Measurements from ENCODE around the gene PTPRD. TPM values are rescaled to one million over a fixed set of nuclear protein-coding genes. Genes with fewer than 3 reads are reported as not detected.

The PTPRD gene
- total RNA-seq, 1 experiment from 2014 or later = not detected

DNA sequence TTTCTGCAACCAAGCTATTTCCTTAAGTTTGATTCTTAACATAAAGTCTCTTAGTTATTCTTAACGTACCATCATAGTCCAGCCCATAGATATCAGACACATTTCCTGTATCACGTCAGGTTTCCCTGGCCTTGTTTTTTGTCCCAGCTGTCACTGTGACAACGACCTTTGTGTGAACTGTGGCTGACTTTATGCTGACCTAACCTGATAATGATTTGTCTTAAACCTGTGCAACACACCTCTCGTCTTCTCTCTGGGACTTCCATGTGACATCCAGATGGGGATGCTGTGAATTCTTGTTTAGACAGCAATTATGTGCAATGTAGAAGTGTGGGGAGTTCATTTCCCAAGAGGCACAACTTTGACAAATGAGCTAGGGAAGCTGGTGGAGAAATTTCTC lies 662.8 kb downstream of the PTPRD start:
- Histone ChIP-seq H3K9me3 (ENCODE audit: low read depth, low read length, poor library complexity, severe bottlenecking) (no peaks in the 10 kb centered on the region), H3K4me1 (ENCODE audit: insufficient read depth, low read length, poor library complexity, severe bottlenecking) (no peaks in the 10 kb centered on the region), H3K4me3 (ENCODE audit: low read depth, low read length, poor library complexity, severe bottlenecking) (no peak overlapping the region), H3K36me3 (ENCODE audit: insufficient read depth, low read length, poor library complexity, severe bottlenecking) (no peaks in the 10 kb centered on the region), H3K27me3 (replicated peaks; ENCODE audit: insufficient read depth, low read depth, low read length, poor library complexity) (no peaks in the 10 kb centered on the region), H3K27ac (ENCODE audit: low read depth, low read length, poor library complexity, severe bottlenecking) (no peak overlapping the region)
- ChIA-PET CTCF (no interaction called here), POLR2A (ENCODE audit: low non-redundant PET) (no interaction called here)
- no TSS peak for BruUV-seq (replicated peaks)
- DNase-seq (ENCODE audit: low spot score) = no peak
- intact Hi-C loops (cut with micrococcal nuclease; ENCODE audit: unreplicated experiment) = no loop called here
- TF ChIP-seq, protein P1, sequence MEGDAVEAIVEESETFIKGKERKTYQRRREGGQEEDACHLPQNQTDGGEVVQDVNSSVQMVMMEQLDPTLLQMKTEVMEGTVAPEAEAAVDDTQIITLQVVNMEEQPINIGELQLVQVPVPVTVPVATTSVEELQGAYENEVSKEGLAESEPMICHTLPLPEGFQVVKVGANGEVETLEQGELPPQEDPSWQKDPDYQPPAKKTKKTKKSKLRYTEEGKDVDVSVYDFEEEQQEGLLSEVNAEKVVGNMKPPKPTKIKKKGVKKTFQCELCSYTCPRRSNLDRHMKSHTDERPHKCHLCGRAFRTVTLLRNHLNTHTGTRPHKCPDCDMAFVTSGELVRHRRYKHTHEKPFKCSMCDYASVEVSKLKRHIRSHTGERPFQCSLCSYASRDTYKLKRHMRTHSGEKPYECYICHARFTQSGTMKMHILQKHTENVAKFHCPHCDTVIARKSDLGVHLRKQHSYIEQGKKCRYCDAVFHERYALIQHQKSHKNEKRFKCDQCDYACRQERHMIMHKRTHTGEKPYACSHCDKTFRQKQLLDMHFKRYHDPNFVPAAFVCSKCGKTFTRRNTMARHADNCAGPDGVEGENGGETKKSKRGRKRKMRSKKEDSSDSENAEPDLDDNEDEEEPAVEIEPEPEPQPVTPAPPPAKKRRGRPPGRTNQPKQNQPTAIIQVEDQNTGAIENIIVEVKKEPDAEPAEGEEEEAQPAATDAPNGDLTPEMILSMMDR (conservative IDR thresholded peaks at IDR 0.05; ENCODE audit: low read depth, low read length) = no peak

DNA sequence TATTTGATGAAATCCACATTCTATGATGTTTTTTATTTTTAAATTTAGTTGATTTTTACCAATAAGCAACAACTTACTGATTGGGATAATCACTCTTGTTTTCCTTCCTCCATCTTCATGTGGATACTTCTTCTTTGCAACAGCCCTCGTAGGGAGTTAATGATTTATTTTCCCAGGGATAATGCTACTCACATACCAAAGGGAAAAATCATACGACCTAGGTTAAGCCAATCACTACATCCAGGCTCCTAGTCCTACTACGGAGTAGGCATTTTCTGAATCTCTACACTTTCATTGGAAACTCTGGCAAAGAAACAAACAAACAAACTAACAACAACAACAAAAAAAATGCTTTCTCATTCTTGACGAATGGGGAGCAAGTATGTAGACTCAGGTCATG lies 663.4 kb downstream of the PTPRD start:
- no peak overlapping the region for H3K27ac ChIP-seq (ENCODE audit: low read depth, low read length, poor library complexity, severe bottlenecking)
- DNase-seq (ENCODE audit: low spot score) = no peak
- H3K4me1 ChIP-seq (ENCODE audit: insufficient read depth, low read length, poor library complexity, severe bottlenecking) = no peaks in the 10 kb centered on the region
- intact Hi-C loops (cut with micrococcal nuclease; ENCODE audit: unreplicated experiment) = no loop called here
- ChIA-PET POLR2A (ENCODE audit: low non-redundant PET) (no interaction called here), CTCF (no interaction called here)
- no peaks in the 10 kb centered on the region for H3K9me3 ChIP-seq (ENCODE audit: low read depth, low read length, poor library complexity, severe bottlenecking)
- TF ChIP-seq, protein P1 (conservative IDR thresholded peaks at IDR 0.05; ENCODE audit: low read depth, low read length) = no peak
- no peak for TF ChIP-seq EZH2 (IDR thresholded peaks at IDR 0.05; ENCODE audit: borderline replicate concordance, low read depth, low read length, poor library complexity, severe bottlenecking)
- no peaks in the 10 kb centered on the region for H3K36me3 ChIP-seq (ENCODE audit: insufficient read depth, low read length, poor library complexity, severe bottlenecking)
- H3K4me3 ChIP-seq (ENCODE audit: low read depth, low read length, poor library complexity, severe bottlenecking) = no peak overlapping the region
- no TSS peak for BruUV-seq (replicated peaks)
- no peaks in the 10 kb centered on the region for H3K27me3 ChIP-seq (replicated peaks; ENCODE audit: insufficient read depth, low read depth, low read length, poor library complexity)

DNA sequence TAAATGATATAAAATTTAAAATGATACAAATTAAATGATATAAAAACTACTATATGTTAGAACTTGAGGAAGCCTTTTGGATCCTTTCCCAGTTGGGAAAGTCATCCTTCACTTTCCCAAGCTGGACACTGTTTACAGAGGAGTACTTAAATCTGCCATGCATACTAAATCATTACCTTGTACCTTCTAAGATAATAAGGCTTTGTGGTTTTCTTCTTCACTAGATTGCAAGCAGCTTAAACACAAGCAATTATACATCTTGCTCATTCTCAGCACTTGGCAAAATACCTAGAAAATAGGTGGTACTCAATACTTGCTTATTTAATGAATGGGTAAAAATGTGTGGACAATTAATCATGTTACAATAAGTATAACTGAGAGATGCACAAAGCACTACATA lies 666.8 kb downstream of the PTPRD start:
- no peak for TF ChIP-seq EZH2 (IDR thresholded peaks at IDR 0.05; ENCODE audit: borderline replicate concordance, low read depth, low read length, poor library complexity, severe bottlenecking)
- TF ChIP-seq, protein P1 (conservative IDR thresholded peaks at IDR 0.05; ENCODE audit: low read depth, low read length) = no peak
- intact Hi-C loops (cut with micrococcal nuclease; ENCODE audit: unreplicated experiment) = no loop called here
- BruUV-seq (replicated peaks) = no TSS peak
- Histone ChIP-seq H3K4me1 (ENCODE audit: insufficient read depth, low read length, poor library complexity, severe bottlenecking) (no peaks in the 10 kb centered on the region), H3K36me3 (ENCODE audit: insufficient read depth, low read length, poor library complexity, severe bottlenecking) (no peaks in the 10 kb centered on the region), H3K27me3 (replicated peaks; ENCODE audit: insufficient read depth, low read depth, low read length, poor library complexity) (no peaks in the 10 kb centered on the region), H3K4me3 (ENCODE audit: low read depth, low read length, poor library complexity, severe bottlenecking) (no peak overlapping the region), H3K9me3 (ENCODE audit: low read depth, low read length, poor library complexity, severe bottlenecking) (no peaks in the 10 kb centered on the region), H3K27ac (ENCODE audit: low read depth, low read length, poor library complexity, severe bottlenecking) (no peak overlapping the region)
- POLR2A ChIA-PET (ENCODE audit: low non-redundant PET) = no interaction called here
- CTCF ChIA-PET = no interaction called here
- no peak for DNase-seq (ENCODE audit: low spot score)
